GM13977 (cell line): Measurements from ENCODE around the gene LFNG.

Experiments
- DNase-seq: peaks from one replicate; pipeline ENCODE4 v3.0.0; 2012; ENCODE audit warnings: low spot score
- CTCF ChIP-seq: IDR thresholded peaks from 2 replicates; pipeline ENCODE4 v1.5.1; 2012; ENCODE audit warnings: mild to moderate bottlenecking, control low read depth; ENCODE audit not compliant: insufficient read depth; ENCODE audit errors: extremely low read depth, missing control alignments
- in situ Hi-C: fragments of 300-500 bp; cut with MboI; formaldehyde crosslinking; loops from one replicate; pipeline ENCODE4 v1.12.0; 2022; ENCODE audit warnings: low sequenced_read_pairs, low pct_unique_long_range_greater_than_20kb, mixed read lengths, inconsistent platforms; ENCODE audit not compliant: unreplicated experiment

LFNG gene

GRCh38 chr7:2474224-2474623, 45.4 kb upstream of the LFNG start:
- DNase-seq, result no peak
- no peak for TF ChIP-seq CTCF
- in situ Hi-C loops, result no loop called here

- TF ChIP-seq CTCF, result no peak
- in situ Hi-C loops, result no loop called here
- no peak for DNase-seq
Measured at GRCh38 chr7:2474813-2475677, 44.5 kb upstream of the LFNG start.

GRCh38 chr7:2475678-2476015, 43.9 kb upstream of the LFNG start:
- TF ChIP-seq CTCF, result no peak
- DNase-seq, result no peak
- in situ Hi-C loops, result no loop called here

GRCh38 chr7:2476298-2476697, 43.3 kb upstream of the LFNG start, which contains the start of gene GRIFIN:
GRIFIN (minus strand) TSS chr7:2476398; CDS start chr7:2476383, 15 bp downstream.
- no peak for DNase-seq
- TF ChIP-seq CTCF, result no peak
- in situ Hi-C loops, result no loop called here

- in situ Hi-C loops, result no loop called here
- no peak for DNase-seq
Measured at GRCh38 chr7:2476776-2477446, 42.7 kb upstream of the LFNG start.

More at GRCh38 chr7:2476776-2477446, 42.7 kb upstream of the LFNG start:
- TF ChIP-seq CTCF, result no peak
